Liver (tissue), 9 donors: ENCODE measurements around the gene SLC29A3. TPM values are rescaled to one million over a fixed set of nuclear protein-coding genes. Genes with fewer than 3 reads are reported as not detected.

Source experiments
- DNase-seq: peaks from one replicate; pipeline ENCODE4 v3.0.0-alpha.2; 2017; ENCODE audit warnings: low spot score
- H3K27ac ChIP-seq, 2 donors: one replicate each; pipeline ENCODE4 v1.7.0; 2013; ENCODE audit warnings: inconsistent platforms in 2 of 2, low read length in 2 of 2, control low read depth in 1 of 2, low read depth in 1 of 2, mild to moderate bottlenecking in 1 of 2
- H3K27me3 ChIP-seq, 4 donors: one replicate each; pipeline versions ENCODE4 v1.6.1 to v1.7.0; 2013; ENCODE audit warnings: low read length in 3 of 4, inconsistent platforms in 1 of 4, mild to moderate bottlenecking in 1 of 4, moderate library complexity in 1 of 4; ENCODE audit not compliant: control insufficient read depth in 4 of 4, insufficient read depth in 4 of 4
- H3K36me3 ChIP-seq, 4 donors: one replicate each; pipeline versions ENCODE4 v1.6.1 to v1.7.0; 2013; ENCODE audit warnings: low read length in 3 of 4, mild to moderate bottlenecking in 3 of 4, low read depth in 1 of 4, moderate library complexity in 1 of 4; ENCODE audit not compliant: control insufficient read depth in 4 of 4, insufficient read depth in 3 of 4
- H3K4me1 ChIP-seq, 4 donors: one replicate each; pipeline versions ENCODE4 v1.6.1 to v1.7.0; 2013; ENCODE audit warnings: low read length in 3 of 4, mild to moderate bottlenecking in 3 of 4, moderate library complexity in 1 of 4; ENCODE audit not compliant: control insufficient read depth in 4 of 4, insufficient read depth in 4 of 4
- H3K4me3 ChIP-seq, 3 donors: one replicate each; pipeline versions ENCODE4 v1.6.1 to v1.7.0; 2013; ENCODE audit warnings: low read length in 3 of 3, control low read depth in 1 of 3, low read depth in 1 of 3, mild to moderate bottlenecking in 1 of 3
- H3K9ac ChIP-seq, 2 donors: one replicate each; pipeline ENCODE4 v1.7.0; 2013; ENCODE audit warnings: low read length in 2 of 2, mild to moderate bottlenecking in 2 of 2, moderate library complexity in 2 of 2, control low read depth in 1 of 2, low read depth in 1 of 2
- H3K9me3 ChIP-seq, 4 donors: one replicate each; pipeline versions ENCODE4 v1.6.1 to v1.7.0; 2013; ENCODE audit warnings: low read length in 3 of 4; ENCODE audit not compliant: control insufficient read depth in 4 of 4
- EGR1 ChIP-seq, 2 donors: IDR thresholded peaks; 2 replicates each; pipeline ENCODE4 v1.6.1; 2016 to 2018; ENCODE audit warnings: antibody characterized with exemption in 2 of 2, low read depth in 2 of 2
- FOXA1 ChIP-seq: IDR thresholded peaks from 2 replicates; pipeline ENCODE4 v1.6.1; 2016; ENCODE audit warnings: antibody characterized with exemption
- FOXA2 ChIP-seq: IDR thresholded peaks from 2 replicates; pipeline ENCODE4 v1.6.1; 2016; ENCODE audit warnings: antibody characterized with exemption
- GABPA ChIP-seq, 2 donors: IDR thresholded peaks in 1 of 2; conservative IDR thresholded peaks in 1 of 2; 2 replicates each; pipeline ENCODE4 v1.6.1; 2016; ENCODE audit warnings: antibody characterized with exemption in 2 of 2, mild to moderate bottlenecking in 1 of 2, moderate library complexity in 1 of 2
- HNF4A ChIP-seq, 2 donors: conservative IDR thresholded peaks; 2 replicates each; pipeline ENCODE4 v1.6.1; 2016; ENCODE audit warnings: antibody characterized with exemption in 2 of 2, mild to moderate bottlenecking in 2 of 2
- JUND ChIP-seq, 2 donors: IDR thresholded peaks; 2 replicates each; pipeline ENCODE4 v1.6.1; 2016; ENCODE audit warnings: antibody characterized with exemption in 2 of 2
- NR2F2 ChIP-seq: IDR thresholded peaks from 2 replicates; pipeline ENCODE4 v1.6.1; 2016; ENCODE audit warnings: antibody characterized with exemption
- RAD21 ChIP-seq, 2 donors: IDR thresholded peaks; 2 replicates each; pipeline ENCODE4 v1.6.1; 2016; ENCODE audit warnings: antibody characterized with exemption in 2 of 2, mild to moderate bottlenecking in 2 of 2
- RXRA ChIP-seq, 2 donors: IDR thresholded peaks; 2 replicates each; pipeline ENCODE4 v1.6.1; 2017 to 2018; ENCODE audit warnings: antibody characterized with exemption in 2 of 2, mild to moderate bottlenecking in 1 of 2
- SP1 ChIP-seq: IDR thresholded peaks from 2 replicates; pipeline ENCODE4 v1.6.1; 2018; ENCODE audit warnings: antibody characterized with exemption, mild to moderate bottlenecking
- TAF1 ChIP-seq: conservative IDR thresholded peaks from 2 replicates; pipeline ENCODE4 v1.6.1; 2016; ENCODE audit warnings: antibody characterized with exemption, mild to moderate bottlenecking
- YY1 ChIP-seq: IDR thresholded peaks from 2 replicates; pipeline ENCODE4 v1.6.1; 2016; ENCODE audit warnings: antibody characterized with exemption, mild to moderate bottlenecking
- WGBS: extraction: QIAGEN DNeasy Blood & Tissue Kit; methylation state at CpG from one replicate; pipeline ENCODE4 v1.1.7; 2013; 5-methylcytosine and 5-hydroxymethylcytosine counted together
- polyA plus RNA-seq, 2 donors: library from polyadenylated mRNA; stranded (reverse) in 1 of 2; unstranded in 1 of 2; fragments of 200-250 nt in 1 of 2; fragments of >200 nt in 1 of 2; fragmentation: Nextera tagmentation in 1 of 2; extraction: Ambion mirVana in 1 of 2; gene quantifications; one replicate each; pipeline versions ENCODE4 v1.2.1 to v1.2.3, GENCODE V29; 2013 to 2015
- total RNA-seq, 2 donors: library from RNA; depleted of rRNA; stranded (reverse); fragments of >200 nt; gene quantifications; one replicate each; pipeline ENCODE4 v1.2.3, GENCODE V29; 2014
- TF ChIP-seq, protein P1 (sequence below): IDR thresholded peaks from 2 replicates; pipeline ENCODE4 v1.6.1; 2016; ENCODE audit warnings: antibody characterized with exemption
- TF ChIP-seq, protein P2 (sequence below): IDR thresholded peaks from 2 replicates; pipeline ENCODE4 v1.6.1; 2016; ENCODE audit warnings: antibody characterized with exemption
- TF ChIP-seq, protein P3 (sequence below): fragments of 150-350 bp; IDR thresholded peaks from 2 replicates; pipeline ENCODE4 v1.5.1; 2017; ENCODE audit warnings: improper control_type of control experiment, low read depth, low read length; ENCODE audit not compliant: missing input control
- TF ChIP-seq, protein P4 (sequence below): IDR thresholded peaks from 2 replicates; pipeline ENCODE4 v1.6.1; 2016; ENCODE audit warnings: antibody characterized with exemption
- TF ChIP-seq, protein P5 (sequence below): IDR thresholded peaks from 2 replicates; pipeline ENCODE4 v1.6.1; 2016; ENCODE audit warnings: antibody characterized with exemption, mild to moderate bottlenecking
- donor health status: healthy.
- donor health status: healthy.
- donor health status: healthy.
- donor health status: healthy.
- donor health status: healthy.

Gene SLC29A3
- total and polyA plus RNA-seq, 4 donors = 3.1 to 11.9 (median 5.3) TPM

DNA sequence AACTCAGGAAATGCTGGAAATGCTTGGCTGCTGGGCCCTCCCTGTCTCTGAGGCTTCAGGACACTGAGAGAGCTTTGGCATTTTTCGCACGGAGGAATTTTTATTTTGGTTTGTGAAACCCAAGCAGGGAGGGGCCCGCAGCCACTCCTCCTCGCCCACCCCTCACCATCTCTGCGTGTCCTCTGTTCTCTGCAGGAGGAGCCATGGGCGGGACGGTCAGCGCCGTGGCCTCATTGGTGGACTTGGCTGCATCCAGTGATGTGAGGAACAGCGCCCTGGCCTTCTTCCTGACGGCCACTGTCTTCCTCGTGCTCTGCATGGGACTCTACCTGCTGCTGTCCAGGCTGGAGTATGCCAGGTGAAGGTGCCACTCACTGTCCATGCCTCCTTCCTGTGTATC lies 36.8 kb downstream of the SLC29A3 start:
- H3K9ac ChIP-seq = no peak overlapping the region
- no peaks in the 10 kb centered on the region for H3K27me3 ChIP-seq
- no peak overlapping the region for H3K4me3 ChIP-seq
- H3K4me1 ChIP-seq = peaks cover 2 to 19% (median 11%) of the 10 kb centered on the region in 4 donors
- H3K9me3 ChIP-seq = no peaks in the 10 kb centered on the region
- DNase-seq = no peak
- WGBS = 94% methylated on average over 12 of the region's 12 CpGs
- no peak overlapping the region for H3K27ac ChIP-seq
- H3K36me3 ChIP-seq = peaks cover 0 to 5% (median 3%) of the 10 kb centered on the region in 4 donors
- no peak for TF ChIP-seq SP1

DNA sequence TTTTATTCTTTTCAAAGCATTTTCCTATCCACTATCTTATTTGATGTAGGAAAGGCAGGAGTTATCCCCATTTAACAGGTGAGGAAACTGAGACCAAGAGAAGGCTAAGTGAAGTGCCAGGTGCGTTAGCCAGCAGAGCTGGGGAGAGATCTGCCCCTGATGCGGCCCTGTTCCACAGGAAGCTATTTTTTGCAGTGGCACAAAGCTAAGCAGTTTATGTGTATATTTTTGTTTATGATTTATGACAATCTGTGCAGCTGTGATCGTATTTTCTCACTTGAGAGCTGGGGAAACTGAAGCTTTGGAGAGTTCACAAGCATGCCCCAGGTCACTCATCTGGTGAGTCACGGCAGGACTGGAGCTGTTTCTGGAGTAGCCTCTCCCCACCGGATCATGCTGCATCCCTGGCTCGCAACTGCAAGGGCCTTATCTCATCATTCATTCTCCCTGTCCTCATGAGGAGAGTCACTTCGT lies 38.8 kb downstream of the SLC29A3 start:
- TF ChIP-seq, protein P1, sequence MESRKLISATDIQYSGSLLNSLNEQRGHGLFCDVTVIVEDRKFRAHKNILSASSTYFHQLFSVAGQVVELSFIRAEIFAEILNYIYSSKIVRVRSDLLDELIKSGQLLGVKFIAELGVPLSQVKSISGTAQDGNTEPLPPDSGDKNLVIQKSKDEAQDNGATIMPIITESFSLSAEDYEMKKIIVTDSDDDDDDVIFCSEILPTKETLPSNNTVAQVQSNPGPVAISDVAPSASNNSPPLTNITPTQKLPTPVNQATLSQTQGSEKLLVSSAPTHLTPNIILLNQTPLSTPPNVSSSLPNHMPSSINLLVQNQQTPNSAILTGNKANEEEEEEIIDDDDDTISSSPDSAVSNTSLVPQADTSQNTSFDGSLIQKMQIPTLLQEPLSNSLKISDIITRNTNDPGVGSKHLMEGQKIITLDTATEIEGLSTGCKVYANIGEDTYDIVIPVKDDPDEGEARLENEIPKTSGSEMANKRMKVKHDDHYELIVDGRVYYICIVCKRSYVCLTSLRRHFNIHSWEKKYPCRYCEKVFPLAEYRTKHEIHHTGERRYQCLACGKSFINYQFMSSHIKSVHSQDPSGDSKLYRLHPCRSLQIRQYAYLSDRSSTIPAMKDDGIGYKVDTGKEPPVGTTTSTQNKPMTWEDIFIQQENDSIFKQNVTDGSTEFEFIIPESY = no peak
- TF ChIP-seq GABPA (IDR thresholded peaks at IDR 0.05 in 1 of 2, conservative IDR thresholded peaks at IDR 0.05 in 1 of 2) (no peak), NR2F2 (no peak), SP1 (no peak), TAF1 (no peak), JUND (IDR thresholded peaks at IDR 0.05) (no peak)
- TF ChIP-seq, protein P2, sequence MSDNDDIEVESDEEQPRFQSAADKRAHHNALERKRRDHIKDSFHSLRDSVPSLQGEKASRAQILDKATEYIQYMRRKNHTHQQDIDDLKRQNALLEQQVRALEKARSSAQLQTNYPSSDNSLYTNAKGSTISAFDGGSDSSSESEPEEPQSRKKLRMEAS = no peak
- peaks cover 0 to 4% (median 0%) of the 10 kb centered on the region in 4 donors for H3K4me1 ChIP-seq
- no peaks in the 10 kb centered on the region for H3K9me3 ChIP-seq
- peaks cover 0 to 14% (median 5%) of the 10 kb centered on the region in 4 donors for H3K36me3 ChIP-seq
- DNase-seq = no peak
- WGBS = 77% methylated on average over 7 of the region's 7 CpGs
- H3K27ac ChIP-seq = no peak overlapping the region
- no peaks in the 10 kb centered on the region for H3K27me3 ChIP-seq
- no peak overlapping the region for H3K9ac ChIP-seq
- H3K4me3 ChIP-seq = no peak overlapping the region

DNA sequence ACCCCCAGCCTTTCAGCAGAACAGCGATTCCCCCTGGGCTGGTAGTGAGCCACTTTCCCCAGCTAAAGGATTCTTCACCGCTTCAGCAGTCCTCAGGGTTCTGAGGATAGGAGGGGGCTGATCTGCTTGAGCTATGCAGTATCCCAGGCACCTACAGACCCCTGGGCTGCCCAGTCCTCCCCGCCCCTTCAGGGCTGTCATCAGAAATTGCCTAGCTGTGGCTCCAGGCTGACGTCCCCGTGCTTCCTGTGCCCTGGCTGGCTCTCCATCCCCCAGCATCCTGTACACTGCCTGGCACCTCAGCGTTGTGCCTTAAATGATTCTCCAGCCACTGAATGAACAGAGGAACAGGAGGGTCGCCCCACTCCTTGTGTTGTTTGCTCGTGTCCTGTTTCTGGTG lies 39.2 kb downstream of the SLC29A3 start:
- WGBS = 84% methylated on average over 8 of the region's 8 CpGs
- no peak overlapping the region for H3K27ac ChIP-seq
- DNase-seq = no peak
- H3K4me1 ChIP-seq = peaks cover 0 to 4% (median 0%) of the 10 kb centered on the region in 4 donors
- no peaks in the 10 kb centered on the region for H3K27me3 ChIP-seq
- H3K9ac ChIP-seq = no peak overlapping the region
- H3K4me3 ChIP-seq = no peak overlapping the region
- H3K9me3 ChIP-seq = no peaks in the 10 kb centered on the region
- H3K36me3 ChIP-seq = peaks cover 0 to 17% (median 5%) of the 10 kb centered on the region in 4 donors
- no peak for TF ChIP-seq TAF1
- no peak for TF ChIP-seq SP1
- no peak for TF ChIP-seq EGR1 (IDR thresholded peaks at IDR 0.05; ENCODE audit: low read depth in 2 of 2)
- TF ChIP-seq RXRA (IDR thresholded peaks at IDR 0.05) = no peak
- no peak for TF ChIP-seq HNF4A (conservative IDR thresholded peaks at IDR 0.05)
- no peak for TF ChIP-seq YY1
- TF ChIP-seq, protein P2 = no peak
- TF ChIP-seq NR2F2 = no peak
- TF ChIP-seq RAD21 (IDR thresholded peaks at IDR 0.05) = no peak
- TF ChIP-seq FOXA2 = no peak
- no peak for TF ChIP-seq GABPA (IDR thresholded peaks at IDR 0.05 in 1 of 2, conservative IDR thresholded peaks at IDR 0.05 in 1 of 2)
- TF ChIP-seq, protein P3, sequence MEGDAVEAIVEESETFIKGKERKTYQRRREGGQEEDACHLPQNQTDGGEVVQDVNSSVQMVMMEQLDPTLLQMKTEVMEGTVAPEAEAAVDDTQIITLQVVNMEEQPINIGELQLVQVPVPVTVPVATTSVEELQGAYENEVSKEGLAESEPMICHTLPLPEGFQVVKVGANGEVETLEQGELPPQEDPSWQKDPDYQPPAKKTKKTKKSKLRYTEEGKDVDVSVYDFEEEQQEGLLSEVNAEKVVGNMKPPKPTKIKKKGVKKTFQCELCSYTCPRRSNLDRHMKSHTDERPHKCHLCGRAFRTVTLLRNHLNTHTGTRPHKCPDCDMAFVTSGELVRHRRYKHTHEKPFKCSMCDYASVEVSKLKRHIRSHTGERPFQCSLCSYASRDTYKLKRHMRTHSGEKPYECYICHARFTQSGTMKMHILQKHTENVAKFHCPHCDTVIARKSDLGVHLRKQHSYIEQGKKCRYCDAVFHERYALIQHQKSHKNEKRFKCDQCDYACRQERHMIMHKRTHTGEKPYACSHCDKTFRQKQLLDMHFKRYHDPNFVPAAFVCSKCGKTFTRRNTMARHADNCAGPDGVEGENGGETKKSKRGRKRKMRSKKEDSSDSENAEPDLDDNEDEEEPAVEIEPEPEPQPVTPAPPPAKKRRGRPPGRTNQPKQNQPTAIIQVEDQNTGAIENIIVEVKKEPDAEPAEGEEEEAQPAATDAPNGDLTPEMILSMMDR = no peak
- TF ChIP-seq JUND (IDR thresholded peaks at IDR 0.05) = no peak
- TF ChIP-seq FOXA1 = no peak
- TF ChIP-seq, protein P1 = no peak
- TF ChIP-seq, protein P4, sequence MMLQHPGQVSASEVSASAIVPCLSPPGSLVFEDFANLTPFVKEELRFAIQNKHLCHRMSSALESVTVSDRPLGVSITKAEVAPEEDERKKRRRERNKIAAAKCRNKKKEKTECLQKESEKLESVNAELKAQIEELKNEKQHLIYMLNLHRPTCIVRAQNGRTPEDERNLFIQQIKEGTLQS = no peak
- TF ChIP-seq, protein P5, sequence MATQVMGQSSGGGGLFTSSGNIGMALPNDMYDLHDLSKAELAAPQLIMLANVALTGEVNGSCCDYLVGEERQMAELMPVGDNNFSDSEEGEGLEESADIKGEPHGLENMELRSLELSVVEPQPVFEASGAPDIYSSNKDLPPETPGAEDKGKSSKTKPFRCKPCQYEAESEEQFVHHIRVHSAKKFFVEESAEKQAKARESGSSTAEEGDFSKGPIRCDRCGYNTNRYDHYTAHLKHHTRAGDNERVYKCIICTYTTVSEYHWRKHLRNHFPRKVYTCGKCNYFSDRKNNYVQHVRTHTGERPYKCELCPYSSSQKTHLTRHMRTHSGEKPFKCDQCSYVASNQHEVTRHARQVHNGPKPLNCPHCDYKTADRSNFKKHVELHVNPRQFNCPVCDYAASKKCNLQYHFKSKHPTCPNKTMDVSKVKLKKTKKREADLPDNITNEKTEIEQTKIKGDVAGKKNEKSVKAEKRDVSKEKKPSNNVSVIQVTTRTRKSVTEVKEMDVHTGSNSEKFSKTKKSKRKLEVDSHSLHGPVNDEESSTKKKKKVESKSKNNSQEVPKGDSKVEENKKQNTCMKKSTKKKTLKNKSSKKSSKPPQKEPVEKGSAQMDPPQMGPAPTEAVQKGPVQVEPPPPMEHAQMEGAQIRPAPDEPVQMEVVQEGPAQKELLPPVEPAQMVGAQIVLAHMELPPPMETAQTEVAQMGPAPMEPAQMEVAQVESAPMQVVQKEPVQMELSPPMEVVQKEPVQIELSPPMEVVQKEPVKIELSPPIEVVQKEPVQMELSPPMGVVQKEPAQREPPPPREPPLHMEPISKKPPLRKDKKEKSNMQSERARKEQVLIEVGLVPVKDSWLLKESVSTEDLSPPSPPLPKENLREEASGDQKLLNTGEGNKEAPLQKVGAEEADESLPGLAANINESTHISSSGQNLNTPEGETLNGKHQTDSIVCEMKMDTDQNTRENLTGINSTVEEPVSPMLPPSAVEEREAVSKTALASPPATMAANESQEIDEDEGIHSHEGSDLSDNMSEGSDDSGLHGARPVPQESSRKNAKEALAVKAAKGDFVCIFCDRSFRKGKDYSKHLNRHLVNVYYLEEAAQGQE = no peak
